ENCODE data around the gene KLHL30. TPM values are rescaled to one million over a fixed set of nuclear protein-coding genes. Genes with fewer than 3 reads are reported as not detected.
A peak's percentile ranks its signal among the peaks of the same experiment; 100 is the strongest.

KLHL30 gene
- total RNA-seq, 2 donors from 2014 or later = not detected

- no peak for DNase-seq (ENCODE audit: low spot score in 2 of 2)
- no peak overlapping the region for H3K27ac Mint-ChIP-seq
These were observed 13.9 kb upstream of the KLHL30 start for GRCh38 chr2:238124488-238125126.

GRCh38 chr2:238125127-238125885 lies 13.2 kb upstream of the KLHL30 start:
- DNase-seq (ENCODE audit: low spot score in 2 of 2) = no peak
- H3K9me3 Mint-ChIP-seq = no peaks in the 10 kb centered on the region
- peak in 1 of 2 donors; percentile 29 for ATAC-seq
- no peak overlapping the region for H3K27ac Mint-ChIP-seq
- H3K36me3 Mint-ChIP-seq = no peaks in the 10 kb centered on the region

More at GRCh38 chr2:238124488-238125126, 13.9 kb upstream of the KLHL30 start:
- ATAC-seq = no peak
- no peaks in the 10 kb centered on the region for H3K36me3 Mint-ChIP-seq
- no peaks in the 10 kb centered on the region for H3K9me3 Mint-ChIP-seq

- H3K27ac Mint-ChIP-seq = no peak overlapping the region
- no peaks in the 10 kb centered on the region for H3K36me3 Mint-ChIP-seq
- DNase-seq (ENCODE audit: low spot score in 2 of 2) (no peak), ATAC-seq (no peak)
- no peaks in the 10 kb centered on the region for H3K9me3 Mint-ChIP-seq
These were observed 12.1 kb upstream of the KLHL30 start for GRCh38 chr2:238126338-238126737.

GRCh38 chr2:238126775-238127164 lies 11.7 kb upstream of the KLHL30 start:
- no peak for DNase-seq (ENCODE audit: low spot score in 2 of 2)
- H3K27ac Mint-ChIP-seq = no peak overlapping the region
- no peaks in the 10 kb centered on the region for H3K9me3 Mint-ChIP-seq
- ATAC-seq = no peak
- no peaks in the 10 kb centered on the region for H3K36me3 Mint-ChIP-seq

- no peak for DNase-seq (ENCODE audit: low spot score in 2 of 2)
- Mint-ChIP-seq H3K9me3 (no peaks in the 10 kb centered on the region), H3K27ac (no peak overlapping the region), H3K36me3 (no peaks in the 10 kb centered on the region)
- peak; percentile 24 to 61 for ATAC-seq
These were observed 11.1 kb upstream of the KLHL30 start for GRCh38 chr2:238127165-238128060.

- DNase-seq (ENCODE audit: low spot score in 2 of 2) (no peak), ATAC-seq (no peak)
- Mint-ChIP-seq H3K9me3 (no peaks in the 10 kb centered on the region), H3K36me3 (no peaks in the 10 kb centered on the region), H3K27ac (no peak overlapping the region)
These were observed 10.4 kb upstream of the KLHL30 start for GRCh38 chr2:238128061-238128440.

- no peak for ATAC-seq
- Mint-ChIP-seq H3K27ac (no peak overlapping the region), H3K9me3 (no peaks in the 10 kb centered on the region), H3K36me3 (no peaks in the 10 kb centered on the region)
- no peak for DNase-seq (ENCODE audit: low spot score in 2 of 2)
These were observed 9.9 kb upstream of the KLHL30 start for GRCh38 chr2:238128534-238129001.

- Mint-ChIP-seq H3K36me3 (no peaks in the 10 kb centered on the region), H3K27ac (no peak overlapping the region), H3K9me3 (no peaks in the 10 kb centered on the region)
- DNase-seq (ENCODE audit: low spot score in 2 of 2) = no peak
- ATAC-seq = no peak
These were observed 9.1 kb upstream of the KLHL30 start for GRCh38 chr2:238129166-238130010.

GRCh38 chr2:238130111-238130695 lies 8.3 kb upstream of the KLHL30 start:
- ATAC-seq = no peak
- Mint-ChIP-seq H3K27ac (no peak overlapping the region), H3K9me3 (no peaks in the 10 kb centered on the region)

GRCh38 chr2:238130696-238131628 lies 7.5 kb upstream of the KLHL30 start:
- DNase-seq (ENCODE audit: low spot score in 2 of 2) (no peak), ATAC-seq (no peak)
- Mint-ChIP-seq H3K9me3 (no peaks in the 10 kb centered on the region), H3K27ac (no peak overlapping the region), H3K36me3 (no peaks in the 10 kb centered on the region)

More at GRCh38 chr2:238130111-238130695, 8.3 kb upstream of the KLHL30 start:
- H3K36me3 Mint-ChIP-seq = no peaks in the 10 kb centered on the region
- no peak for DNase-seq (ENCODE audit: low spot score in 2 of 2)

GRCh38 chr2:238131761-238132462 lies 6.6 kb upstream of the KLHL30 start:
- Mint-ChIP-seq H3K36me3 (no peaks in the 10 kb centered on the region), H3K27ac (no peak overlapping the region), H3K9me3 (no peaks in the 10 kb centered on the region)
- DNase-seq (ENCODE audit: low spot score in 2 of 2) = no peak
- ATAC-seq = no peak

- Mint-ChIP-seq H3K27ac (no peak overlapping the region), H3K36me3 (no peaks in the 10 kb centered on the region), H3K9me3 (no peaks in the 10 kb centered on the region)
- ATAC-seq = no peak
- no peak for DNase-seq (ENCODE audit: low spot score in 2 of 2)
These were observed 5.7 kb upstream of the KLHL30 start for GRCh38 chr2:238132463-238133450.

- DNase-seq (ENCODE audit: low spot score in 2 of 2) (no peak), ATAC-seq (no peak)
- Mint-ChIP-seq H3K27ac (peak overlapping the region in 1 of 2 donors; percentile 68), H3K36me3 (no peaks in the 10 kb centered on the region), H3K9me3 (no peaks in the 10 kb centered on the region)
These were observed 4.7 kb upstream of the KLHL30 start for GRCh38 chr2:238133499-238134392.

Measured in activated naive CD4-positive, alpha-beta T cell treated with anti-CD3 and anti-CD28 coated beads, Interleukin-2, amount 50 U/mL, for 72 hours (primary cell).